Stimulated activated CD8-positive, alpha-beta memory T cell treated with anti-CD3 and anti-CD28 coated beads, Interleukin-12 subunit alpha, Interleukin-12 subunit beta, amount 100 ng/mL, for 1 hour (primary cell): ENCODE measurements around the gene HYAL3.
A peak's percentile ranks its signal among the peaks of the same experiment; 100 is the strongest.
"Not testable (repeated sequence)": the region's sequence is repeated elsewhere in the genome, so short reads cannot be mapped to it uniquely, and the experiment has no call there.

Source experiments
- DNase-seq: peaks from one replicate; pipeline ENCODE4 v3.0.0-alpha.2; 2020; ENCODE audit warnings: low read depth

HYAL3 gene

GRCh38 chr3:50258029-50258680 lies 41.0 kb downstream of the HYAL3 start:
- DNase-seq = no peak

- DNase-seq = no peak
These were observed 42.0 kb downstream of the HYAL3 start for GRCh38 chr3:50256978-50257890.

GRCh38 chr3:50255251-50255615 lies 44.0 kb downstream of the HYAL3 start:
- no peak for DNase-seq

- DNase-seq = no peak
These were observed 44.5 kb downstream of the HYAL3 start for GRCh38 chr3:50254577-50255250.

- no peak for DNase-seq
These were observed 48.0 kb downstream of the HYAL3 start for GRCh38 chr3:50251220-50251619.

- no peak for DNase-seq
These were observed 48.7 kb downstream of the HYAL3 start for GRCh38 chr3:50250514-50250913.

GRCh38 chr3:50249457-50249856 lies 49.7 kb downstream of the HYAL3 start:
- no peak for DNase-seq

GRCh38 chr3:50248387-50248786 lies 50.8 kb downstream of the HYAL3 start:
- no peak for DNase-seq

GRCh38 chr3:50246517-50246954 lies 52.7 kb downstream of the HYAL3 start:
- peak; percentile 72 for DNase-seq

GRCh38 chr3:50245831-50246516 lies 53.2 kb downstream of the HYAL3 start:
- peak; percentile 92 for DNase-seq

GRCh38 chr3:50245251-50245745 lies 53.9 kb downstream of the HYAL3 start:
- DNase-seq = no peak

GRCh38 chr3:50244813-50245212 lies 54.4 kb downstream of the HYAL3 start:
- not testable (repeated sequence) for DNase-seq

- no peak for DNase-seq
These were observed 55.7 kb downstream of the HYAL3 start for GRCh38 chr3:50243543-50243895.

GRCh38 chr3:50242851-50243542 lies 56.2 kb downstream of the HYAL3 start:
- DNase-seq = no peak
